HG02884 (cell line): Measurements from ENCODE around the gene CACNA1D.
"Not testable (repeated sequence)": the region's sequence is repeated elsewhere in the genome, so short reads cannot be mapped to it uniquely, and the experiment has no call there.

ENCODE experiments used
- ATAC-seq: cut with Tn5 transposase; IDR thresholded peaks from one replicate; pipeline ENCODE4 v1.9.1; 2021; ENCODE audit warnings: mild to moderate bottlenecking, moderate library complexity; ENCODE audit not compliant: unreplicated experiment

CACNA1D gene

DNA sequence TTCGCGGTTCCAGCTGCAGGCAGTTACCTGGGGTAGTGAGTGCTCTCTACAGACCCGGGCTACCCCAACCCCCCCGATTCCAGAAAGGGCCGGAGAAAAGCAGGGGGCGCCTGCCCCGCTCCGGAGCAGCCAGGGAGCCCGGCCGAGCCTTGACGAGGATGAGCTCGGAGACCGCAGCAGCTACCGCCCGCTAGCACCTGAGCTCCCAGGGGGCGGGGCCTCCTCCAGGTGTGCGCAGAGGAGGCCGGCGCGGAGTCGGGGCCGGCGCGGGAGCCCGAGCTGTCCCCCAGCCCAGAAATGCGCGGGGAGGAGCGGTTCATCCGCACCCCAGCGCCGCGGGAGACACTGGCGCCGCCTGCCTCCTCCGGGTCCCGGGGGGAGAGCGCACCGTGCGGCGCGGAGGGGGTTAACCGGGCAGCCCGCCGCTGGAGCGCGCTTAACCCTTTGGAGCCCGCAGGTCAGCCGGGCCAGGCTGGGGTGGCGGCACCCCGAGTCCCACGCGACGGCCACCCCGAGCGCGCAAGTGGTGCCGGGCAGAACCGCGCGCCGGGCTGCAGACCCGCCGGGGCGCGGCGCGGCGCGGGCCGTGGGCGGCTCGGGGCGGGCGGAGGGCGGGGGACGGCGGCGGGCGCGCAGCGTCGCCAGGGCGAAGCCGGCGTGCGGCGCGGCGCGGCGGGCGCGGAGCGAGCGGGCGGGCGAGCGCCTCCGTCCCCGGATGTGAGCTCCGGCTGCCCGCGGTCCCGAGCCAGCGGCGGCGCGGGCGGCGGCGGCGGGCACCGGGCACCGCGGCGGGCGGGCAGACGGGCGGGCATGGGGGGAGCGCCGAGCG lies at the start of gene CACNA1D:
Gene CACNA1D, plus strand, starts transcription at position 649 of the 829 bp plus-strand sequence. CDS start 556 bp downstream, outside the sequence.
- ATAC-seq: no peak

DNA sequence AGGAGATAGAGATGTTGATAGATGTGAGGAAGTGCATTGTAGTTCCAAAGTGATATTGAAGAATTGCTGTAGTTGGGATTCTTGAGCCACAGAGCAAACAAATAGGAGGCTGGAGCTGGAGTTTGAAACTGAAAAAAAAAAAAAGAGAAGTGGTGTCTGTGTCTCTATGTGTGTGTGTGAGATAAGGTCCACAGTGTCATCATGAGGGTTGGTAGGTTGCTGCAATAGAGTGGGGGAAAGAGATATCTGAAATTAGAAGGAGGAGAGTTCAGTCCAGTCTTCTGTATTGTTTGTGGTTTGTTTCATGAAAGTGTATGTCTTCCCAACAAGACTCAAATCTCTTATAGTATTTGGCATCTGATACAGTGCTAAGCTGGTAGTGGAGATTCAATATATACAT lies 37.3 kb upstream of the CACNA1D start:
- ATAC-seq: no peak

DNA sequence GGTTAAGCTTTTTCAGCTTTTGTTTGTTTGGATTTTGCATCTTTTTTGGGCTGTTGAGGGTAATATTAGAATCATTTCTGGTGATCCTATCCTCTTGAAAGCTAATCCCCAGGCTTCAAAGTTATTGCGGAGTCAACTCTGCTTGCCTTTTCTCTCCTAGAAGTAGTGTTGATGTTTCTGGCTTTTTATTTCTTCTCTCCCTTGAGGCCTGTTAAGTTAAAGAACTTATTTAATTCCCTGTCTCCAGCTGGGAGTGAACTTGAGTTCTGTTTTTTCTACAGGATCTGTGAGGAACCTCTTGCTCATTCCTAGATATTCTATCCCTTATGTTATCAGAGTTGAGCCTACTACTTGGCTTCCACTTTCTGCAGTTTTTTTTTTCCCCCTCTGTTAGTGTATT lies 34.1 kb upstream of the CACNA1D start:
- ATAC-seq: no peak

DNA sequence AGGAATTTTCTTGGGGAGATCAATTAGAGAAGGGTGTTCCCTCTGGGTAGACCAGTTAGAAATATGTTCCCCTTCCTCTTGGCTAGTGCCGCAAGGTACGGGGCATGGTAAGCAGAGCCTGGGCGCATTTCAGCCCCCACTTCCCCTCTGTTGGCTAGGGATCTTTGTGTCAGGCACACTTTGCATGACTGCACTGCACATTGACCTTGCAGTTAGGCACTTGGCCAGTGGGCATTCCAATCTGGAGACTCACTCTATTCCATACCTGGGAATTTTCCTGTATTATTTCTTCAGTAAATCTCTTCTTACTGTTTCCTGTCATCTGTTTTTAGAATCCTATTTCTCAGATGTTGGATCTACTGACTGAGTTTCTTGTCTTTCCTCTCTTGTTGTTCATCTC lies 30.0 kb upstream of the CACNA1D start:
- ATAC-seq: no peak

DNA sequence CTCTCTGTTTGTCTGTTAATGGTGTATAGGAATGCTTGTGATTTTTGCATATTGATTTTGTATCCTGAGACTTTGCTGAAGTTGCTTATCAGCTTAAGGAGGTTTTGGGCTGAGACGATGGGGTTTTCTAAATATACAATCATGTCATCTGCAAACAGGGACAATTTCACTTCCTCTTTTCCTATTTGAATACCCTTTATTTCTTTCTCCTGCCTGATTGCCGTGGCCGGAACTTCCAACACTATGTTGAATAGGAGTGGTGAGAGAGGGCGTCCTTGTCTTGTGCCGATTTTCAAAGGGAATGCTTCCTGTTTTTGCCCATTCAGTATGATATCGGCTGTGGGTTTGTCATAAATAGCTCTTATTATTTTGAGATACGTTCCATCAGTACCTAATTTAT lies 24.7 kb upstream of the CACNA1D start:
- ATAC-seq: not testable (repeated sequence)

DNA sequence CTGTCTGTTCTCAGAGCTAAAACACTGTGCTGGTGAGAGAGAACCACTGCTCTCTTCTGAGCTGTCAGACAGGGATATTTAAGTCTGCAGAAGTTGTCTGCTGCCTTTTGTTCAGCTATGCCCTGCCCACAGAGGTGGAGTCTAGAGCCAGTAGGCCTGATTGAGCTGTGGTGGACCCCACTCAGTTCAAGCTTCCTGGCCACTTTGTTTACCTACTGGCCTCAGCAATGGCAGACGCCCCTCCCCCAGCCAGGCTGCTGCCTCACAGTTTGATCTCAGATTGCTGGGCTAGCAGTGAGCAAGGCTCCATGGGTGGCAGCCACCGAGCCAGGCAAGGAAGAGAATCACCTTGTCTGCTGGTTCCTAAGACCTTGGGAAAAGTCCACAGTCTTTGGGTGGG lies 21.0 kb upstream of the CACNA1D start:
- ATAC-seq: no peak

DNA sequence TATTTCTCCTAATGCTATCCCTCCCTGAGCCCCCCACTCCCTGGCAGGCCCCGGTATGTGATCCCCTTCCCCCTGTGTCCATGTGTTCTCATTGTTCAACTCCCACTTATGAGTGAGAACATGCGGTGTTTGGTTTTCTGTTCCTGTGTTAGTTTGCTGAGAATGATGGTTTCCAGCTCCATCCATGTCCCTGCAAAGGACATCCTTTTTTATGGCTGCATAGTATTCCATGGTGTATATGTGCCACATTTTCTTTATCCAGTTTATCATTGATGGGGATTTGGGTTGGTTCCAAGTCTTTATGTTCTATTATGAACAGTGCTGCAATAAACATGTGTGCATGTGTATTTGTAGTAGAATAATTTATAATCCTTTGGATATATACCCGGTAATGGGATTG lies 18.0 kb upstream of the CACNA1D start:
- ATAC-seq: not testable (repeated sequence)

DNA sequence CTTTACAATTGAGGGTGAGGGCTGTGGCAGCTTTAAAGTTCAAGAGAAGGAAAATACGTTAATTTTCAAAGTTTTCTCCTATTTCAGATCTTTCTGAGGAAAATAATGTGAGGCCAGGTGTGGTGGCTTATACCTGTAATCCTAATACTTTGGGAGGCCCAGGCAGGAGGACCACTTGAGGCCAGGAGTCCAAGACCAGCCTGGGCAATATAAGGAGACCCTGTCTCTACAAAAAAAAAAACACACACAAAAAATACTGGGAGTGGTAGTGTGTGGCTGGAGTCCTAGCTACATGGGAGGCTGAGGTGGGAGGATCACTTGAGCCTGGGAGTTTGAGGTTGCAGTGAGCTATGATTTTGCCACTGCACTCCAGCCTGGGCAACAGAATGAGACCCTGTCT lies 16.7 kb upstream of the CACNA1D start:
- ATAC-seq: not testable (repeated sequence)

DNA sequence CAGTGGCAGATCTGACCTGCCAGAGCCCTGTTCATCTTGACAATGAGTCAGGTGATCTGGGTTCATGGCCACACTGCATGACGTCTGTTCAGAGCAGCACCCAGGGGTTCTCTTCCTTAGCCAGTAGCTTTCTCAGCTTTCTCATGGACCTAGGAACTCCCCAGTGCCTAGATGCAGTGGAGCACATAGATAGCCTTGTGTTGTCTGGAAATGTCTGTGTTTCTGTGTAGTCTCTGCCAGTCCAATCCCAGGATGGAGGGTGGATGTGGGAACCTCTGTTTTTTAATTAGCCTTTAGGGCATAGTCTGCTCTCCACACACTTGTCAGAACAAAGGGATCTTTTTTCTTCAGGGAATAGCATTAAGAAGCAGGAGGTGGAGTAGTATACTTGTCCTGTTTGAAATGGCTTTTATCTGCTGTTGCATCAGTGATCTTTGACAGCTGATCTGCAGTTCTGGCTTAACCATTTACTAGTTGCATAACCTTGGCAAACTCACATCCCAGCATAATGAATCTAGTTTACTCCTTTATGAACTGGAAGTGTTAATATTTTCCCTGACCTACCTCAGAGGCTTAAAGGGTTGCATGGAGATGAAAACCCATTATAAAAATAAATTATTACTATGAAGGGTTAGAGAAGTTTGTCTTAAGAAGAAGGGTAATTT lies 16.1 kb upstream of the CACNA1D start:
- no peak for ATAC-seq

DNA sequence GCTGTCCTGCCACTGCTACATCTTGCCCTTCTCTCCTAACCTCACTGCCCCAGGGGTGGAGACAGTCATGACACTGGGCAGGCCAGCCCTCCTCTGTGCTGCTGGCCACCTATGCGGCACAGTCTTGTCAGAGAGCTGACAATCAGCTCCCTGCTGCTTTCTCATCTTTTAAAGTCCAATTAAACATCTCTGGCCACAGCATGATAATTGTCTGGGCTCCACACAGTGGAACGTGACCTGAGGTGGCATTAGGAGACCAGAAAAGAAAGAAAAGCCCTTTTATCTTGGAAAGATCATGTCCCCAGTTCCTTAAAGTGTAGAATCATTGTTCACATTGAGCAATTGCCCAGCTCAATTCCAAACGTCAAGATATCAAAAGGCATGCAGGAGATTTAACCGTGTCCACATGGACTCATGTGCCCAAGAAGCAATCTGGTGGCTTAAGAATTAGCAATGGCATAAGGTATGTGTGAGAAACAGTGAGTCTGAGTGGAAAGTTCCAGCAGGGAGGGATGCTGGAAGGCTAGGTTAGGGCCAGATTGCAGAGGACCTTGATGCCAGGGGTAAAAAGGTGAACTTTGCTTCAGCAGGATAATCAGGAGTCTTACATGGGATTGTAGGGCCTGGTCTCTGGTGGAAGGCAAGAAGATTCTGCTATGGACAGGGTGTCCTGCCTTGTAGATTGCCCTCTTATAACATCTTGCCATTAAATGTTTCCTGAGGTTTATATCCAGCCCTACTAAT lies 15.3 kb upstream of the CACNA1D start:
- ATAC-seq: no peak

DNA sequence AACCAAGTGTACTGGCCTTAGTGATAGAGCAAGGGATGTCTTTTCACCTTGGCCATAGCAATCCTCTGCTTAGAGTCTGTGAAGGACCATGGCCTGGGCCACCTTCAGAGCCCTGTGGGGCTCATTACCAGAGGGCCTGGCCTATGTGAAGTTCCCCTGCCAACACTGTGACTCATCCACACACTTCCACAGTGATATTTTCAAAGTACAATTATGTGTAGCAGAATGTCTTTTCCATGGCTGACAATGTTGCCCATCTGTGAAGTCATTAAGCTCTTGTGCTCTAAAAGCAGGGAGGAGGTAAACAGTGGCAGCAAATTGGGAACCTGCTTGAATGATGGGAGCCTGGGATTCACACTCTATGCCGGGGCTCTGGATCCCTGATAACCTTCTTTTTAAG lies 12.2 kb upstream of the CACNA1D start:
- no peak for ATAC-seq

DNA sequence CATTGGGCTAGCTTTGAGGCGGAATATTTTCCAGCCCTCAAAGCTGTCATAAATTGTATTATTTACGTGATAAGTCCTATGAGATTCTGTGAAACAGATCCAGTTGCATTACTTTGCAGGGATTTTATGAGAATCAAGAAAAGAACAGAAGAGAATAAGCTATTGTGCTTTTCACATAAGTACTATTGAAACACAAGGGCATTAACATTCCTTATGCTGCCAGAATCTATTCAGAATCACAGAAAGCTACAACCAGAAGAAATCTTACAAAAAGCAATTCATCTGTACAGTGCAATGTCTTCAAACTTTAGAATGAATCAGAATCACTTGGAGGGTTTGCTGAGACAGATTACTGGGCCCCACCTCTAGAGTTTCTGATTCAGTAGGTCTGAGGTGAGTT lies 10.6 kb upstream of the CACNA1D start:
- ATAC-seq: no peak

DNA sequence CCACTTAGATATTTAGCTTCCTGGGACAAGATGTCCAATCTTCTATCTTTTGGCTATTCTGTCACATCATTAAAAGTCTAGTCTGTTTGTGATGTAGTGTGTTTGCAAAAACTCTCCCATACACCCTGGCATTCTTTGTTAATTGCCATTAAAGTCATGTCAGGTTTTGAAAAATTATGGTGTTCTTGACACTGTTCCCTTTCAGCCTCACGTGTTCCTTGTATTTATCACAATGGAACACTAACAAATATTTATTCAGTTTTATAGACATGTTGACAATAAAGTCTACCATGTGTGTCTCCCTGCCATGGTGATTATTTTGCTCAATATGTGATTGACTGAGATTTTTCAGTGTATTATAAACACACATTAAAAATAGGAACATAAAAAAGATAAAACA lies 9.4 kb upstream of the CACNA1D start:
- ATAC-seq: no peak

DNA sequence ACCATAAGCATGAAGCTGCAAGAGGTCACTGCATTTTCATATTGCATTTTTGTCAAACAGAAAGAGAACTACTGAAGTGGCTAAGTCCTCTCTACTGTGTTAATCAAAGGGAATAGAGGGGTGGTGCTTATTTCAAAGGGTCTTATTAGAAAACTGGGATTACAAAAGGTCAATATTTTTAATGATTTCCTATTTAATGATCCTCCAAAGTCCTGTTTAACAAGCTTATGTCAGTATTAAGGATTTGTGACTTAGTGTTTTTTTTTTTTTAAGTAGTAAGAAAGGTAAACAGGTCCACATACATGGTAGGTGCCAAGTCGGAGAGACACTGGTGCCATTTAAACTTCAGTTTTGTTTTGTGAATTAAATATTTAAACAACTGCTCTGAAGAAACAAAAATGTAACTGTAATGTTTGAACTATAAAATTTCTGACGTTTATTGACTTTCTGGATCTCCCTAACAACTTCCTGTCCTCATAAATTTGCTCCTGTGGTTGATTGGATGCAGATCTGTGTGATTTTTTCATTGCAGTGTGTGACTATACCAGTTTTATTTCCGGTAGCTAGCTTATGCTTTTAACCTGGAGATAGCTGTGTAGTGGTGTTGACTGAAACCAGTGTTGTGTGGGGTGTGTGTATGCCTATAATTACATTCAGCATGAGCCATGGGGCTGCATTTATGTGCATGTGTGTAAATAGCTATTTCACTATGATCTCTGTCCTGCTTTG lies 8.6 kb upstream of the CACNA1D start:
- ATAC-seq: no peak

DNA sequence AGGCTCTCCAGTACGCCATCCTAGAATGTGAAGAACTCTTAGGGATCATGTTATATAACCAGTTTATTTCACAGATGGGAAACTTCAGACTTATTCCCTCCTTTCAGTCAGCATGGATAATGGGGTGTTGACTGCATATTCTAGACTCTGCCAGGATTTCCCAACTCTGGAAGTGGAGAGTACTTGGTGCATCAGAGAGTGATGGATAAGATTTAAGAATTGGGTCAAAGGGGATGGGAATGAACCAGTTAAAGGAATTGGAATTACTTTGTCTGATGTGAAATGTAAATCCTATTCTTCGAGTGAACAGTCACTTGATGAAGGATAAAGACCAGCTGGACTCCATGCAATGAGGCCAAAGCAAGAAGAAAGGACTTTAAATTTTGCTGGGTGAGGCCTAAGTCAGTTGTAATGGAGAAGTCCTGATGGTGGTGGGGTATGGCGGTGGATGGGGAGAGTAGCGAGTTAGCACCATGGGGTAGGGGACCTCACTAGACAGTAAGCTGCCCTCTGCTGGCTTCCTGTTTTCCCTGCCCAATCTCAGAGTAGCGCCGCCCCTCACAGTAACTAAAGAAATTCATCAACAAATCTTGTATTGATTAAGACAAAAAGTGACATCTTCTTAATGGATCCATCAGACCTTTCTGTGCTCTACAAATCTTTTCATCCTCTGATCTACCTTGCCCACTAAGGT lies 7.3 kb upstream of the CACNA1D start:
- no peak for ATAC-seq

DNA sequence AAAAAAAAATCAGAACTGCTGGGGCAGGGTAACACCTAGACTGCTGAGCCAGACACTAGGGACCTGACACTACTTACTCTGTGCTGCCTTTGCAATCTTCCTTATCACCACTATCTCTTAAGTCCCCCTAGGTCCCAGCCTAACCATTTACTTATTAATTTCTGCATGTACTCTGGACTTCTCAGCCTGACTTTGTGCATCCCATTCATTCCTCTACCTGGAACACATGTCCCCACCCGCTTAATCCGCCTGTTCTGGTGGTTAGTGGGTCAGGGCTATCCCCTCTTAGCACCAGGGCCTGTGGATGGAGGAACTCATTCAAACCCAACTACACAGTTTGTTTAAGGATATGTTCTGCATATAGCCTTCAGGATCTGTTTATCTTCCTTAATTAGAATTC lies 5.0 kb upstream of the CACNA1D start:
- no peak for ATAC-seq

DNA sequence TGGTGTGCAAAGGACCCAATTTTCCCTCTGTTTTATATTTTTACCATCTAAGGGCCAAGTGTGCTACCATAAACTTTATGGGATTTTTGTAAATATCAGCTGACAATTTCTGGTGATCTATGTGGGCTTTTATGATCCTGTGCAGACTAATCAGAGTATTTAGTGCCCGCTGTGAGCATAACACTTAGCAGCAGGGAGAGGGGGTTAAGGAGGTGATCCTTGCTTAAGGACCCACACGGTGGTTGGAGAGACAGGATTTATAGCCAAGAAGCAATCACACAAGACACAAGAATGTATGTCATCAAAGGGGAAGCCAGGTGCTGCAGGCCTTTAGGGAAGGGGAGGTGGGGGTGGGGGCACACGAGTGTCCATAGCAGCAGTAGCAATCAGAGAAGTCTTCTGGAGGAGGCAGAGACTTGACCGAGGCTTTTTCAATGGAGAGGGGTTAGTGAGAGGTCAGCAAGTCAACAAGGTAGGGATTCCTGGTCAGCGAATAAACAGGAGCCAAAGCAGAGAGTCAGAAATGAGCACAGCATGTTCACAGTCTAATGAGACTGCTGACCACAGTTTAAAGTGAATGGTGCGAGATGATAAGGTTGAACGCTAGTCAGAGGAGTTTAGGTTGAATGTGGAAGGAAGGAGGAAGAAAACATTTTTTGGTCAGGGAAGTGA lies 4.5 kb upstream of the CACNA1D start:
- ATAC-seq: no peak

DNA sequence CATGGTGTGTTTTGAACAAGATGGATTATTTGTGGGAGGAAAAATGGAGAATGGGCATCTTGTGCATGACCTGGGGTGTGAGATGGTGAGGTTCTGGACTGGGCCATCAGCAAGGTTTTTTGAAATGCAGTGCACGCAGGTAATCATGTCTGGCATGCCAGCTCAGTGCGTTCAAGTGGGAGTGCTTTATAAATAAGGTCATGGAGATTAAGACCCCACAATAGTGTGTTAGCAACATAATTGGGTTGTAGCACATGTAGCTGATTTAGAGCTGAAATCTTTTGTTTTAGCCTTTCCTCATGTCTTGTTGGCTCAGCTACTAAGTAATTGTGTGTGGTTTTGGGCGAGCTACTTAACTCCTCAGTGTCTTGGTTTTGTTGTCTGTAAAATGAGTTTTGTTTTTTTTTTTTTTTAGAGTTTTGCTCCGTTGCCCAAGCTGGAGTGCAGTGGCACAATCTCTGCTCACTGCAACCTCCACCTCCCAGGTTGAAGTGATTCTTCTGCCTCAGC lies 3.9 kb upstream of the CACNA1D start:
- ATAC-seq: no peak

DNA sequence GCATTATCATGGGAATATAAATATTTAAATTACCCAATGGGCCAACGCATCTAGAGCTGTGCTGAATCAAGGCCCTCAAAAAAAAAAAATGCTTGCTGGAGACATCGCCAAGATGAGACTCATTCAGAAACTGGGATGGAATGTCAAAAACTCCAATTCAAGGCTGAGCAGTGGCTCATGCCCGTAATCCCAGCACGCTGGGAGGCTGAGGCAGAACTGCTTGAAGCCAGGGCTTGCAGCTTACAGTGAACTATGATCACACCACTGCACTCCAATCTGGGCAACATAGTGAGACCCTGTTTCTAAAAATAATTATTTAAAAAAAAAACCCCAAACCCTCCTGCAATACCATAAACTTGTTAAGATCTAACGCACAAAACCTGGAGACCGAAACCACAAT lies 3.1 kb upstream of the CACNA1D start:
- ATAC-seq: no peak

DNA sequence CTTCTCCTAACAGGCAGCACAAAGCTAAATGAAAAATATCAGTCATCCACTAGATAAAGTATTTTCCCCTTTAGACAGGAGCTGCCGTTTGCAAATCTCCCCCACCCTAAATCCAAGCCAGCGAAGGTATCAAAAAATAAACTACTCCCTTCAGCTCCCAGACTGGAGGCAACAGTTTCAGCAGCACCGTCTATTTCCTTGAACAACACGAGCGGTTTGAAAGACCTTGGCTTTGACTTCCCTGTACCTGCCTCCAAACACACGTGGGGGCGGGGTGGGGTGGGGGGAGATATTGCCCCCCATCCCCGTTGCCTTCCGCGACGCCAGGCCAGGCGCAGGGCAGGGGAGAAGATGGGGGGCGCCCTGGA lies 832 bp upstream of the CACNA1D start:
- no peak for ATAC-seq
